ENCODE data around the gene NUDT8.
"Not testable (repeated sequence)": the region's sequence is repeated elsewhere in the genome, so short reads cannot be mapped to it uniquely, and the experiment has no call there.

GRCh38 chr11:67622905-67623304, 6.8 kb downstream of the NUDT8 start:
- not testable (repeated sequence) for TF ChIP-seq CTCF, POLR2A (IDR thresholded peaks at IDR 0.05)
